GM21367 (cell line): Measurements from ENCODE around the gene SSBP3.

Experiments used
- ATAC-seq: cut with Tn5 transposase; IDR thresholded peaks from one replicate; pipeline ENCODE4 v1.9.1; 2021; ENCODE audit not compliant: unreplicated experiment

Gene SSBP3

DNA sequence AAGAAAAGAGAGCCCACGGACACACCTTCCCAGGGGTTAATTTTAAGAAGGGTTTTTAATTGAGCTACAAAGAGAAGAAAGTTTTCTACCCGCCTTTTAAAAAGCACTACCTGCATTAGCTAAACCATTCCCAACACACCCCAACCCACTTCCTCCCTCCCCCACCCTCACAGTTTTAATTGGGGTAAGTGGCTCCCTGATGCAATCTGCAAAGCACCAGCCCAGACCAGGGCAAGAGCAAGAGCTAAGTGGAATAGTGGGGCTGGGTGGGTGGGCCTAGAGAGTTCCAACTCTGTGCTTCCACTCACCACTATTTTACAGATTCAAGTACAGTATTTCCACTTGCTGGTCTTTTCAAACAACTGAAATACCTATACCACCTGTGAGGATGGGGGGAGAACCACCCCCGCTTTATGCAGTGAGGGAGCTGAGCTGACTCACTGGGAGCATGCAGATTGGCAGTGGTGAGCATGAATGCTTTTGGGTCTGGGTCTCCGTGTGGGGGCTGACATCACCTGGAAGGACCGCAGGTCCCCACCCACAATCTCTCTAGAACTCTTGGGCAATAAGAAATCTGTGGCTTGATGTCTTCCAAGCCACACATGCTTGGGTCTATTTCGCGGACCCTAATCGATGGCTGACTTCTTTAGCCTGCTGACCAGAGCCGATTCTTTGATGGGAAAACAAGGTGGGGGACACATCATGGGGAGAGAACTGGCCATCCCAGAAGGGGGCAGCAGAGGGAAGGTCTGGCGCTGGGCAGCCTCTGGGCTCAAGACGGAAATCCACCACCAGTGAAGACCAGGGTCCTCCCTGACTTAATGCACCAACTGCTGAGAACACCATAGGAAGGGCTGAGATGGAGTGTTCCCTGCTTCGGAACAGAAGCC is 95.5 kb downstream of the SSBP3 start:
- ATAC-seq = no peak

DNA sequence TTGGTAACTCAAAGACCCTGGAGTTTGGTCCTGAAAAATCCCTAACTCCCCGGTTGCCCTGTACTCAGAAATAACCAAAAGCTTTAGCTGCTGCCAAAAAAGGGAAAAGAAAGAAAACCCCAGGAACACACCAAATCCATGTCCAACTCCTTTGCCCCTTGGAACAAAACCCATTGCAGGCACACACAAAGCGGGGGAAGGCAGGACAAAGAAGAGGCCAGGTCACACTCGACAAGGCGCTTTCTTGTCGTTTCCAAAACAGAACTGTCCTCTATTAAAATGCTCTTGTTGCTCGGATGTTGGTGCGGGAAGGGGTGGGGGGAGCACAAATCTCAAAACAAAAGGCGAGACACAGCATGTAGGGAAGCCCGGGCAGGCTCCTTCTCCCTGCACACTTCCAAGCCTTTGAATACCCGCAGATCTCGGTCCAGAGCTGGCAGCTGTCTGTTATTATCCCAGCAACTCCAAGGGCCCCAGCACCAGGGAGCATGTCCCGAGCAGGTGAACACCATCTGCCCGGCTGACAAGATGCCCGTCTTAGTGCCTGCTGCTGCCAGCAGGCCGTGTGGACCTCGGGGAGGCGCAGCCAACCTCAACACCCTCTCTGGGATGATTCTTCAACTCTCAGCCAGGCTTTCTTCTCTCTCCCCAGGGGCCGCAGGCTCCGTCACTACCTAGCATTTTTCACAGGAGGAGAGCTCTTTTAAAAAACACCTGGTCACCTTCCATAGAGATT is 96.4 kb downstream of the SSBP3 start:
- no peak for ATAC-seq

- no peak for ATAC-seq
Measured at GRCh38 chr1:54307305-54307704, 98.9 kb downstream of the SSBP3 start.

- ATAC-seq = no peak
Measured at GRCh38 chr1:54305906-54306514, 100.2 kb downstream of the SSBP3 start.

- no peak for ATAC-seq
Measured at GRCh38 chr1:54304518-54304917, 101.7 kb downstream of the SSBP3 start.

- no peak for ATAC-seq
Measured at GRCh38 chr1:54302951-54303843, 103.0 kb downstream of the SSBP3 start.

DNA sequence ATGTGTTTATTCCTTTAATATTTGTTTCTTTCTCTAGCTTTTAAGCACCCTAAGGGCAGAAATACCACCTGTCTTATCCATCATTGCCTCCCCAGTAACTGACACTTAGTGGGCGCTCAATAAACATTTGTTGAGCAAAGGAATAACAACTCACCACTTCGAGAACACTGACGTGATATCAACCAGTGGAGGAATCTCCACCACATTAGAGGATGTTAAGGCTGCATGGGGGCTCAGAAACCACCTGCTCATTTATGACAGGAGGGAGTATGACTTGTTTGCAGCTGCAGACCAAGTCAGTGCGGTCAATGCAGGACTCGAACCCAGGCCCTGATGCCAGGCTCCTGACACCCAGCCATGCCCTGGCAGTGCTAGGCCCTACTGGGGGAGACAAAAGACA is 103.6 kb downstream of the SSBP3 start:
- no peak for ATAC-seq

DNA sequence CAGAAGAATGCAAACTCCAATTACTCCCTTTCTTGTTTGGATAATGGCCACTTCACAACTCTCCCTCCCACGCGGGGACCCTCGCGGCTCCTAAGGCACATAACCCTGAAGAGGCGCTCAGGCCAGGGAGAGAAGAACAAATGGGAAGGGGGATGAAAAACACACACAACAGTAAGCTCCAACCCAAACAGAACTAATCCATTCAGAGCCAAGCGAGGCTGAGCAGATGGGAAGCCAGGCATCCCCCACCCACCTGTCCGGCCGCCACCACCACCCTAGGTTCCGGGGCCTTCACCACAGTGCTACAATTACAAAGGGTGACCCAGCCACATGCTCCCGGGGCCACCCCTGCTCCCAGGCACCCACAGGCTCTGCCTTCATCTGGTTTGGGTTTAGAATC is 104.7 kb downstream of the SSBP3 start:
- ATAC-seq = no peak

DNA sequence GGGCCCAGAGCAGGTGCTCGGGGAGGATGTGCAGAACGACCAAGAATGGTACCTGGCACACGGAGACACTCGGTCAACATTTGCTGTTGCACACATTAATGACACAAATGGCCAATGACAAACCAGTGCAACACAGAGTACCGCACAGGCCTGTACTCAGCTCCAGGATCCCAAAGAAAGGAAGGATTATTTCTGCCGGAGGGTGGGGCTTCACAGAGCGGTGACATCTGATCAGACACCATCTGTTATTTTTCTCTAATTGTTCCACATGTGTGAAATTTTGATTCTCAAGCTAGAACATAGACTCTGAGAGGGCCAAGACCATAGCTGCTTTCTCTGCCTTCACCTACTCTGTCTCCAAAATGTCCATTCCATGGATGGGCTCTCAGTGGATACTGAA is 105.8 kb downstream of the SSBP3 start:
- ATAC-seq = no peak

DNA sequence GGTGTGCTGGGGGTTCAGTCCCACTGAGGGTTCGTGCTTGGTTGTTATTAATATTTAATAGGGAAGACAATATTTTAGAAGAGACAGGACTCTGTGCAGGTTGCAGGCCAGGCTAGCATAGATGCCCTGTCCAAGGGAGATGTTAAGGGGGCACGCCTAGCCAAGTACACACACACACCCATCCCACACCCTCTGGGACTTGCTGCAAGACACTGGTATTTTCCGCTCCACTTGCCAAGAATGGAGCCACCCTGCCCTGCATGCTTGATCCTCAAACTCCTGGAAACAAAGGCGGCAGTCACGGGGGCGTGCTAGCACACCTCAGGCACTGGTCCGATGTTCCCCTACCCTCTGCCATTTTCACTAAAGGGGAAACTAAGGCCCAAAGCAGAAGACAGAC is 107.2 kb downstream of the SSBP3 start:
- ATAC-seq = no peak

DNA sequence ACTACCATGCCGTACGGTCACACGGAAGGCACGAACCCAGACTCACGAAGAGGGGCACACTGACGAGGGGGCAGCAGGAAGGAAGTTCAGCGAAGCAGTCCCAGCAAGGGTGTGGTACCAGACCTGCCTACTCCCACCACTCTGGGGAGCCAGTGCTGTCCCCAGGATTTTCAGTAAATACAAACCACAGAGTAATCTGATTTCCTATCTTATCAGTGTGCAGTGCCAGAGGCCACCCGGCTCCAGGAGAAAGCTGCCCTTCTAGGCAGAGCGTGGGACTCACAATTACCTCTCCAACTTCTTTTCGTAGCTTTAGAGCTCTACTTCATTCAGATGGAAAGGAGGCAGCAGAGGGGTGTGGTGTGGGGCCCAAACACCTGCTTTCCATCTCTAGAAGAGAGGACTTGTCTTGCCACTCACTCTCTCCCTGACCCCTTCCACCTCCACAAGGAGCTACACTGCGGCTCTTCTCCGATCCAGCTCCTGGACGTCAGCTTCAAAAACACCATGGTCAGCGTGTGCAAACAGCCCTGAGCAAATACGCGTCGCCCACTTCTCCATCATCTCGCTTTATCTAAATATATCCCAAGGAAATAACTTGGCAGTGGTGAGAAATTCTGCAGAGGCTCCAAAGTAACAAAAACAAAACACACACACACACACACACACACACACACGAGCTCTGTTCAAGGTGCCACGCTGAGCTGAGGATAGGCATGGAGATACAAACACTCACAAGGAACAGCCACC is 107.7 kb downstream of the SSBP3 start:
- ATAC-seq = no peak

DNA sequence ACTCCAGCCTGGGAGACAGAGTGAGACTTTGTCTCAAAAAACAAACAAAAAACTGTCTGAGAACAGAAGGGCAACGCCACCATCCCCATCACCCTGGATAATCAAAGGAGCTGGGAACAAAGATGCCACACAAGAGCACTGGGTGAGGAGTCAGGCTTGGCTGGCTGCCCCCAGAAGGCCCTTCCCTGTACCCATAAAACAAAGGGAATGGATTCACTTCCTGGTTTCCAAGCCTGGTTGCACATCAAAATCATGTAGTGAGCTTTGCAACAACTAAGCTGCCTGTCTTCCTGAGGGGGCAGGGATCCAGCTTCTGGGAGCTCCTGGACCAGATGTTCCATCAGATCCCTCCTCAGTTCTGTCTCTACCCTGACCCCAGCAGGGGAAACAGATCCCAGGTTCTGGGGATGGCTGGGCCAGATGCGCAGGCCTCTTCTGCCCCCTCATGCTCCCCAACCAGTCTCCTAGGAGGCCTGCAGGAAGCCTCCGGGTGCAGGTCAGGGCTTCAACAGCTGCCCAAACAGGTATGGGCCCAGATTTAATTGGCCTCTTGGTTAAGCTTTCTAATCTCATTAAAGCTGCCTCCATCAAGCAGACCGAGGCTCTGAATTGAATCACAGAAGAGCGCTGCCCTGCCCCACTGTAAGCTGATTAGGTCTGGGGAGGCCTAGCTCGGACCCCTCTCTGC is 108.5 kb downstream of the SSBP3 start:
- no peak for ATAC-seq

- no peak for ATAC-seq
Measured at GRCh38 chr1:54296666-54297065, 109.5 kb downstream of the SSBP3 start.

GRCh38 chr1:54294887-54295286 is 111.3 kb downstream of the SSBP3 start:
- no peak for ATAC-seq

DNA sequence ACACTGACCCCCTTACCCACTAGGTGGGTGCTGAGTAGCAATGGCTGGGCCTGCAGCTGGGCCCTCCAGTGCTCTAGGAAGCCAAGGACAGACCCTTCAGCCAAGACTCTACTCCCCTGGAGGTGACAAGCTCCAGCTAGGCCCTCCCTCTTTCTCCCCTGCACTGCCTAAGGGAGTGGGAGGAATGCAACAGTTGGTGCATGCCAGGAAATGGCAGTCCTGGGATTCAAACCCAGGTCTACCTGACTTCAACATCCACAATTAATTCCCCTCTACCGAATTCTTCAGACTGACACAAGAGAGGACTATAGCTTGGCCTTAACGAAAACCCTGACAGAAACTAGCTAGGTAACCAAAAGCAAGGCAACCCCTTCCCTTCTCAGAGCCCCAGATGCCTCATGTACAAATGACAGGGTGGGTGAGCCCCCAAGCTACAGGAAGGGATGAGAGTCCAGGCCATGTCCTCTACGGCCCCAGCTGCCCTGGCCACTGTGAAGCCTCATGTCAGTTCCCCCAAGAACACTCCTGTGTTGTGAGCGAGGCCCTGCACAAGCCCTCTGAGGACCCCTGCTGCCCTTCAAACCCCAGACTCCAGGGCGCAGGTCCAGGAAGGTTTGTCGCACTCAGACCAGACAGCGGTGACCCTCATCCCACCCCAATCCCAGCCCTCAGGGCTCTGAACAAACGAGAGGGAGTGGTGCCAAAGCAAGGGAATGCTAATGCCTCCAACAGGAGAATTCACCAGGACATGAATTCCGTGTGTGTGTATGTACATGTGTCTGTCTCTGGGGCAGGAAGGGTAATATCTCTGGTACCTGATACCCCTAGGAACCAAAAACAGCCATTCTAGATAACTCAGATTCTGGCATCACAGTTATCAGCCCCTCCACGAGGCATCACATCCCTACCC is 113.9 kb downstream of the SSBP3 start:
- ATAC-seq = no peak

DNA sequence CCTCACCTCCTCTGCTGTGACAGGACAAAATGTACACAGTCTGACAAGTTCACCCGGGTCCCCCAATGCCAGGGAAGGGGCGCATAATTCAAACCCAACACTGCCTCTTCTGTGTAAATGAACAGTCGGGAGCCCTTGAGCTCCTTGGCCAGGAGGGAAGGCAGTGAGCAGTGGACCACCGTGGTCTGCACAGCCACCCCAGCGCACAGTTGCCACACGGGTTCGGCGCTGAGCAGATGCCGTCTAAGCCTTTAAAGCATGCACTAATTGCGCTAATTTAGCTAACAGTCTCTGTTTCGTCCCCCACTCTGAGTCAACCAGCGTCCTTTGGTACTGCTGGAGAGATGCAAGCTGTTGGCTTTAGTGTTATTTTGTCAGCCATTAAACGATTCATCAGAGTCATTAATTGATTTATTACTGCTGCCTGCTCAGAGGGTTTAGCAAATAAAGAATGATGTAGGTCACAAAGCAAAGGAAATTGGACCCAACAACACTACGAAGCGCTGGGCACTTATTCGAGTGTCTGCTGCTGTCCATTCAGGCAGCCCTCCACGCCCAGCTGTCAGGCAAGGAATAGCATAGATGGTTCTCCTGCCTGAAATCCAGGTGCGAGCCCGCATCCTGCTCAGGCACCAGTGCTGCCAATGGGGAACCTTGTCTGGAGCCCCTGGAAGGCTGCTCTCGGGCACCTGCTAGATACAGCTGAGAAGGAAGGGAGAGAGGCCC is 114.8 kb downstream of the SSBP3 start:
- no peak for ATAC-seq

DNA sequence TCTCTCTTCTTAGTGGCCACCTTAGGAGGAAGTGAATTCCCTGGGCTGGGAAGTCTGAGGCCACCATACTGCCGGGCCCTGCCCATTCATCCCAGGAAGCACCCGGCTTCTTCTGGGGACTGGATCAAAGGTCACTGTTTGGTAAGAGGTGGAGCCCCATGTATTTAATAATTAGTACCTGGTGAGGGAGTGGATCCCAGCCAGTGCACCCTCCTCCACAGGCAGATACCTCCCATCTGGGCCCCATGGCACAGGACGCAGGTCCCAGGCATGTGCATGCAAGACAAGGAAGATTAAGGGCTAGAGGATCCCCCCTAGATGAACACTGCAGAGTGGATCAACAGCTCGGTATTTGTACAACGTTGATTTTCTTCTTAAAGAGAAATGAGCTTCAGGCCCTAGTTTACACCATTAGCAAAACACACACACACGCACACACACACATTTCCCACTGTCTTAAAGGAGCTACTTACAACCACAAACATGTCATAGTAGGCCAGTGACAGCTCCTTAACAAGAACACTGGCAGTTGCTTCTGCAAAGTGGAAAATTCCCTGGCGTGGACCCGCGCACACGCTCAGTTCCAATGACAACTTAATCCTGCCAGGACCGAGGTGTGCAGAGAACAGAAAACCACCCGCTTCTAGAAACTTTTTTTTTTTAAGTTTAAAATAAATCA is 115.5 kb downstream of the SSBP3 start:
- no peak for ATAC-seq
